ENCODE measurements around the gene CYP4A11.
"Not testable (repeated sequence)": the region's sequence is repeated elsewhere in the genome, so short reads cannot be mapped to it uniquely, and the experiment has no call there.

Gene CYP4A11

DNA sequence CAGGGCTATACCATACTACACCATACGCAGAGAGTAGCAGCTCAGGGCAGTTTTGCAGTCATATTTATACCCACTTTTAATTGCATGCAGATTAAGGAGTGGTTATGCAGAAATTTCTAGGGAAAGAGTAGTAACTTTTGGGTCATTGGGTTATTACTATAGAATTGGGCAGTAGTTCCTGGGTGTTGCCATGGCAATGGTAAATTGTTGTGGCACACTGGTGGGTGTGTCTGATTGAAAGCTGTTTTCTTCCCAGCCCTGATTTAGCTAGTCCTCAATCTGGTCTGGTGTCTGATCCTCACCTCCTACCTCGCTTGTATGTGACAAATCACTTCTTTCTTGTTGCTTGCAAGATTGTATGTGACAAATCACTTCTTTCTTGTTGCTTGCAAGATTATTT, 30.5 kb downstream of the CYP4A11 start:
- no peak for DNase-seq

GRCh38 chr1:46903481-46903880, 37.8 kb downstream of the CYP4A11 start:
- DNase-seq = no peak

- DNase-seq = no peak
Measured at GRCh38 chr1:46900401-46900800, 40.9 kb downstream of the CYP4A11 start.

GRCh38 chr1:46881656-46882055, 59.6 kb downstream of the CYP4A11 start:
- not testable (repeated sequence) for DNase-seq

Data from activated gamma-delta T cell (primary cell).